Stomach (tissue), 9 donors: ENCODE data around the gene HJURP. TPM values are rescaled to one million over a fixed set of nuclear protein-coding genes. Genes with fewer than 3 reads are reported as not detected.

Experiments
- DNase-seq, 2 donors: peaks; one replicate each; pipeline versions ENCODE4 v3.0.0 to v3.0.0-alpha.2; 2013 to 2019
- H3K27ac ChIP-seq, 5 donors: fragments of 200-600 bp in 4 of 5; sonication (generic) in 4 of 5; one replicate each; pipeline ENCODE4 v1.5.1; 2013 to 2019; ENCODE audit warnings: mild to moderate bottlenecking in 1 of 5, moderate library complexity in 1 of 5
- H3K27me3 ChIP-seq, 3 donors: fragments of 200-600 bp; sonication (generic); one replicate each; pipeline ENCODE4 v1.5.1; 2017 to 2019; ENCODE audit warnings: mixed run types in 1 of 3
- H3K36me3 ChIP-seq, 4 donors: fragments of 200-600 bp; sonication (generic); 1 replicate in 3 of 4; 2 replicates in 1 of 4; pipeline ENCODE4 v1.5.1; 2016 to 2019
- H3K4me1 ChIP-seq, 4 donors: fragments of 200-600 bp; sonication (generic); one replicate each; pipeline ENCODE4 v1.5.1; 2016 to 2019
- H3K4me3 ChIP-seq, 4 donors: fragments of 200-600 bp; sonication (generic) in 3 of 4; one replicate each; pipeline ENCODE4 v1.5.1; 2016 to 2019; ENCODE audit warnings: mild to moderate bottlenecking in 1 of 4
- H3K9me3 ChIP-seq, 4 donors: fragments of 200-600 bp; sonication (generic); one replicate each; pipeline ENCODE4 v1.5.1; 2016 to 2019
- EP300 ChIP-seq: sonication (generic); formaldehyde crosslinking; IDR thresholded peaks from one replicate; pipeline ENCODE4 v1.6.1; 2017; ENCODE audit warnings: antibody characterized with exemption
- POLR2A ChIP-seq, 4 donors: fragments of 450-650 bp; IDR thresholded peaks; one replicate each; pipeline ENCODE4 v1.6.1; 2016; ENCODE audit warnings: antibody characterized with exemption in 4 of 4, control low read depth in 2 of 4, mild to moderate bottlenecking in 1 of 4, moderate library complexity in 1 of 4
- POLR2AphosphoS5 ChIP-seq, 3 donors: sonication (generic); formaldehyde crosslinking; IDR thresholded peaks; one replicate each; pipeline ENCODE4 v1.6.1; 2016; ENCODE audit warnings: antibody characterized with exemption in 3 of 3
- WGBS, 5 donors: extraction: QIAGEN DNeasy Blood & Tissue Kit in 3 of 5; methylation state at CpG; one replicate each; pipeline versions ENCODE4 v1.1.5 to v1.1.7; 2013 to 2018; 5-methylcytosine and 5-hydroxymethylcytosine counted together
- intact Hi-C: fragments of 100-400 bp; cut with DNase I; formaldehyde crosslinking; loops from one replicate; pipeline ENCODE4 v1.15.1; 2023; ENCODE audit warnings: low total_unique reads
- polyA plus RNA-seq, 3 donors: library from polyadenylated mRNA; stranded (reverse); fragments of 200-250 nt; gene quantifications; one replicate each; pipeline ENCODE4 v1.2.3, GENCODE V29; 2013
- total RNA-seq, 5 donors: library from RNA; depleted of rRNA; stranded (reverse); fragments of >200 nt; gene quantifications; one replicate each; pipeline versions ENCODE4 v1.1.0 to v1.2.3, GENCODE V29; 2014 to 2016
- TF ChIP-seq, protein P1 (sequence below), 7 experiments: fragments of 450-650 bp in 4 of 7; fragments of 200-600 bp in 3 of 7; sonication (generic) in 3 of 7; IDR thresholded peaks; one replicate each; pipeline ENCODE4 v1.5.1; 2016 to 2019; ENCODE audit warnings: antibody characterized with exemption in 7 of 7, control low read depth in 2 of 7, mild to moderate bottlenecking in 1 of 7
- donor health status: healthy with polysubstance abuse.
- donor health status: Bipolar disorder and iron deficiency.
- donor health status: healthy.

The HJURP gene
- total and polyA plus RNA-seq, 8 donors: 1.2 to 28.3 (median 3.0) TPM

- no peaks in the 10 kb centered on the region for H3K9me3 ChIP-seq
- intact Hi-C loops: no loop called here
- peaks cover 0 to 6% (median 2%) of the 10 kb centered on the region in 4 donors for H3K4me1 ChIP-seq
- no peaks in the 10 kb centered on the region for H3K27me3 ChIP-seq
- no peak for TF ChIP-seq POLR2AphosphoS5 (IDR thresholded peaks at IDR 0.05)
- TF ChIP-seq, protein P1, sequence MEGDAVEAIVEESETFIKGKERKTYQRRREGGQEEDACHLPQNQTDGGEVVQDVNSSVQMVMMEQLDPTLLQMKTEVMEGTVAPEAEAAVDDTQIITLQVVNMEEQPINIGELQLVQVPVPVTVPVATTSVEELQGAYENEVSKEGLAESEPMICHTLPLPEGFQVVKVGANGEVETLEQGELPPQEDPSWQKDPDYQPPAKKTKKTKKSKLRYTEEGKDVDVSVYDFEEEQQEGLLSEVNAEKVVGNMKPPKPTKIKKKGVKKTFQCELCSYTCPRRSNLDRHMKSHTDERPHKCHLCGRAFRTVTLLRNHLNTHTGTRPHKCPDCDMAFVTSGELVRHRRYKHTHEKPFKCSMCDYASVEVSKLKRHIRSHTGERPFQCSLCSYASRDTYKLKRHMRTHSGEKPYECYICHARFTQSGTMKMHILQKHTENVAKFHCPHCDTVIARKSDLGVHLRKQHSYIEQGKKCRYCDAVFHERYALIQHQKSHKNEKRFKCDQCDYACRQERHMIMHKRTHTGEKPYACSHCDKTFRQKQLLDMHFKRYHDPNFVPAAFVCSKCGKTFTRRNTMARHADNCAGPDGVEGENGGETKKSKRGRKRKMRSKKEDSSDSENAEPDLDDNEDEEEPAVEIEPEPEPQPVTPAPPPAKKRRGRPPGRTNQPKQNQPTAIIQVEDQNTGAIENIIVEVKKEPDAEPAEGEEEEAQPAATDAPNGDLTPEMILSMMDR (IDR thresholded peaks at IDR 0.05): no peak
- TF ChIP-seq EP300: no peak
- no peak for TF ChIP-seq POLR2A (IDR thresholded peaks at IDR 0.05)
- H3K4me3 ChIP-seq: no peak overlapping the region
- peaks cover 0 to 40% (median 0%) of the 10 kb centered on the region in 4 donors for H3K36me3 ChIP-seq
- WGBS, 5 donors: 73 to 86% (median 75%) methylated on average over 9 of the region's 9 CpGs
- DNase-seq: no peak
- H3K27ac ChIP-seq: no peak overlapping the region
Observed at GRCh38 chr2:233837694-233838229, 16.6 kb downstream of the HJURP start.

- Histone ChIP-seq H3K4me3 (no peak overlapping the region), H3K9me3 (no peaks in the 10 kb centered on the region), H3K27ac (no peak overlapping the region), H3K36me3 (peaks cover 0 to 34% (median 0%) of the 10 kb centered on the region in 4 donors), H3K4me1 (peaks cover 0 to 6% (median 2%) of the 10 kb centered on the region in 4 donors), H3K27me3 (no peaks in the 10 kb centered on the region)
- intact Hi-C loops: no loop called here
- no peak for TF ChIP-seq EP300
- TF ChIP-seq POLR2AphosphoS5 (IDR thresholded peaks at IDR 0.05): no peak
- peak in 1 of 2 donors; percentile 14 for DNase-seq
- 93 to 99% (median 98%) methylated on average over 7 of the region's 7 CpGs for WGBS, 5 donors
Observed at GRCh38 chr2:233836359-233836758, 18.0 kb downstream of the HJURP start.

DNA sequence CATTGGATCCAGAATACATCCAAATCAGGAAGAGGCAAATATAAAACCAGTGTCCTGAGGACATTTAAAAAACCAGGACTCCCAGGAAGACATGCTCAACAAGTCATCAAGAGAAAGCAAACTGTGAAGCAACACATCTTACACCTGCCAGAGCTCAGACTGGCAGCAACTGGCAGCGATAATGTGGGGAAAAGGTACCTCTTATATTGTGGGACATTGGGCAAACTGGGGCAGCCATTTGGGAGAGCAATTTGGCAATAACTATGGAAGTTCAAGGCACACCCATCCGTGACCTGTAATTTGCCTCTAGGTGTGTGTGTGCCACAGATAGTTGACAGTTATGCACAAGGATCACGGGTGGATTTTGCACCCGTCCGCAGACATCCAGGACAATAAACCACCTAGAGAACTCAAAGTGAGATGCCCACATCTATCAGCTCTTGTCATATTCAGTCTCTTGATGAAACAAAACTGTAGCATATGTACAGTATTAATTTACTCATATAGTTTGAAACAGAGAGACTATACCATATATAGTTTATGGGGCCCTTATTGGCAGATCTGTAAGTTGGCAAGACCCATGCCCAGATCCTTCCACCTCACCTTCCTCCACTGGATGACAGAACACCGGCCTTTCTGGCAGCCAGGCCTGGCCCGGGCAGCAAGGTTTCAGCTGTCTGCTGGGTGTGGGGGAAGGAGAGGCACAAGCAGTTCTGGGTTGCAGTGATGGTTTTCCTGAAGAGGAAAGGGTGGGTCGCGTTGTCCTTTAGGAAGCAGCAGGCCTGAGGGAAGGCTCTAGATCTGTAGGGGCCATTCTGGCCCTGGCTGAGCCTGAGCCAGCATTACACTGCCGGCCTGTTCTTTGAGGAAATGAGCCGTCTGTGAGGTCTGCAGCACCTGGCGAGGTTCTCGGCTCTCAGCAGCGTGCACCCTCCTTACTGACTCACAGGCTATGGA lies 18.8 kb downstream of the HJURP start:
- H3K27ac ChIP-seq: no peak overlapping the region
- peaks cover 0 to 6% (median 2%) of the 10 kb centered on the region in 4 donors for H3K4me1 ChIP-seq
- no peak for TF ChIP-seq POLR2AphosphoS5 (IDR thresholded peaks at IDR 0.05)
- H3K9me3 ChIP-seq: no peaks in the 10 kb centered on the region
- DNase-seq: peak in 1 of 2 donors; percentile 11
- no peak overlapping the region for H3K4me3 ChIP-seq
- intact Hi-C loops: no loop called here
- no peaks in the 10 kb centered on the region for H3K27me3 ChIP-seq
- WGBS, 5 donors: 91 to 97% (median 94%) methylated on average over 14 of the region's 14 CpGs
- peaks cover 0 to 27% (median 0%) of the 10 kb centered on the region in 4 donors for H3K36me3 ChIP-seq

DNA sequence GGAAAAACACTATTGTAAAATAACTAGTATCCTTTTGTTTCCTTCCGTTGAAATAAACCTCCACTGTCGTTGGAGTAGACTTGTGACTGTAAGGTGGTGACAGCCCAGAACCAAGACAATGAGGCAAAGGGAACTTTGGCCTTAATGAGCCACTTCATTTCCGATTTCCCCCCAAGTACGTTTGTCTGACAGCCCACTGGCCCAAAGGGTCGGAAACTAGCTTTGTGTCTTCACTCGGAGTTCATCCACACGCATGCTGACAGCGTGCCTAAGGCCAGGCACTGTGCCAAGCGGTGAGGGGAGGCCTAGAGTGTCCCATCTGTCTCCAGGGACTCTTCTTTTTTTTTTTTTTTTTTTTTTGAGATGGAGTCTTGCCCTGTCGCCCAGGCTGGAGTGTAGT lies 21.0 kb downstream of the HJURP start:
- 69 to 80% (median 73%) methylated on average over 10 of the region's 10 CpGs for WGBS, 5 donors
- peaks cover 0 to 13% (median 0%) of the 10 kb centered on the region in 4 donors for H3K36me3 ChIP-seq
- intact Hi-C loops: no loop called here
- peaks cover 0 to 6% (median 2%) of the 10 kb centered on the region in 4 donors for H3K4me1 ChIP-seq
- peak in 1 of 2 donors; percentile 49 for DNase-seq
- TF ChIP-seq POLR2AphosphoS5 (IDR thresholded peaks at IDR 0.05) (no peak), POLR2A (IDR thresholded peaks at IDR 0.05) (no peak), EP300 (no peak)
- TF ChIP-seq, protein P1 (IDR thresholded peaks at IDR 0.05): no peak
- H3K9me3 ChIP-seq: no peaks in the 10 kb centered on the region
- peaks cover 0 to 6% (median 0%) of the 10 kb centered on the region in 3 donors for H3K27me3 ChIP-seq
- no peak overlapping the region for H3K4me3 ChIP-seq
- H3K27ac ChIP-seq: no peak overlapping the region

DNA sequence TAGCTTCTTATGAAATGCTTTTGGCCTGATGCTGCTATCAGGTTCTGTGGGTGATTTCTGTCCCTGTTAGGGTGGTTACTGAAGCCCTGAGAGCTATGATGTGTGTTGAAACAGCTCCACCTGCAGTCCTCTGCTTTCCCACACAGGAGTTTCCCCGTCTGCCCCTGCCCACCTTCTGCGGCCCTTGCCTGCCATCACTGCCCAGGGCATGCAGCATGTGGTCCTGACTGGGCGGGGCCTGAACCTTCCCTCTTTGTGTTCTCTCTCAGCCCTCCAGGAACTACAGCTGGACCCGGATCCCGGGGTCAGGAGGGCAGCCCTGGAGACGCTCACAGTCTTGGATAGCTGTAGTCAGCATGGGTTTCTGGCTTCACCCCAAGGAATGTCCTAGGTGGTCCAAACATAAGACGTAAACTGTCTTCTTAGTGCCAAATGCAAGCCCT lies 21.4 kb downstream of the HJURP start:
- no peak overlapping the region for H3K4me3 ChIP-seq
- no peaks in the 10 kb centered on the region for H3K9me3 ChIP-seq
- H3K27me3 ChIP-seq: peaks cover 0 to 6% (median 0%) of the 10 kb centered on the region in 3 donors
- DNase-seq: peak; percentile 30 to 72
- H3K36me3 ChIP-seq: peaks cover 0 to 13% (median 0%) of the 10 kb centered on the region in 4 donors
- intact Hi-C loops: no loop called here
- WGBS, 5 donors: 29 to 49% (median 42%) methylated on average over 7 of the region's 7 CpGs
- H3K27ac ChIP-seq: no peak overlapping the region
- TF ChIP-seq, protein P1 (IDR thresholded peaks at IDR 0.05): peak in 2 of 7 experiments; percentile 32 to 37
- no peak for TF ChIP-seq POLR2AphosphoS5 (IDR thresholded peaks at IDR 0.05)
- peaks cover 0 to 6% (median 2%) of the 10 kb centered on the region in 4 donors for H3K4me1 ChIP-seq
